ENCODE measurements around the gene RIPOR3. TPM values are rescaled to one million over a fixed set of nuclear protein-coding genes. Genes with fewer than 3 reads are reported as not detected.

Gene RIPOR3
- polyA plus RNA-seq, 1 of the 3 experiments (the other 2 are of a cell fraction), result 1.2 TPM

- no peak overlapping the region for H3K27ac ChIP-seq (ENCODE audit: low read depth in 2 of 2, low read length in 1 of 2)
- POLR2A ChIA-PET, result no interaction called here
- no peak for DNase-seq
- WGBS (ENCODE audit: low lambda C conversion rate), result 92% methylated on average over 11 of the region's 11 CpGs
- H3K9ac ChIP-seq, result no peak overlapping the region
- CTCF ChIA-PET, result interaction anchor here (0.8 to 1.5 kb wide), 3 partner anchors 8 to 69 kb away, joined by 3 to 5 read pairs (median 4); no protein-coding TSS in a partner anchor
- H3K4me2 ChIP-seq, result no peak overlapping the region
- H3K36me3 ChIP-seq (replicated peaks in 1 of 2; ENCODE audit: control insufficient read depth in 1 of 2, insufficient read depth in 2 of 2, low read length in 1 of 2), result peaks cover 0 to 3% of the 10 kb centered on the region in 2 experiments
- no peaks in the 10 kb centered on the region for H3K79me2 ChIP-seq (ENCODE audit: insufficient read depth)
- H4K20me1 ChIP-seq (ENCODE audit: insufficient read depth), result no peaks in the 10 kb centered on the region
- H3K9me2 ChIP-seq, result no peaks in the 10 kb centered on the region
- no peaks in the 10 kb centered on the region for H3K9me3 ChIP-seq
- H3K4me3 ChIP-seq (ENCODE audit: low read depth in 2 of 2, low read length in 1 of 2), result no peak overlapping the region
- no peaks in the 10 kb centered on the region for H3F3A ChIP-seq (replicated peaks; ENCODE audit: insufficient read depth)
- H3K4me1 ChIP-seq (ENCODE audit: control insufficient read depth in 1 of 2, insufficient read depth in 2 of 2, low read depth in 1 of 2, low read length in 1 of 2), result peaks cover 0 to 4% of the 10 kb centered on the region in 2 experiments; a peak in 1 of 4 replicates
- H3K27me3 ChIP-seq (ENCODE audit: insufficient read depth), result no peaks in the 10 kb centered on the region
- no peak overlapping the region for H2AFZ ChIP-seq (ENCODE audit: low read depth)
- no peak for TF ChIP-seq RAD21 (IDR thresholded peaks at IDR 0.05; ENCODE audit: low read length)
- TF ChIP-seq TEAD4 (IDR thresholded peaks at IDR 0.05; ENCODE audit: borderline replicate concordance, insufficient read depth), result no peak
- TF ChIP-seq RXRA (IDR thresholded peaks at IDR 0.05; ENCODE audit: borderline replicate concordance, low read depth), result no peak
- no peak for TF ChIP-seq ELF1 (IDR thresholded peaks at IDR 0.05)
- no peak for TF ChIP-seq FOXM1 (IDR thresholded peaks at IDR 0.05; ENCODE audit: low read depth)
- TF ChIP-seq PBX3 (IDR thresholded peaks at IDR 0.05), result no peak
- TF ChIP-seq GATA2 (CRISPR knock-in tag; IDR thresholded peaks at IDR 0.05), result no peak
- TF ChIP-seq NFIC (IDR thresholded peaks at IDR 0.05; ENCODE audit: borderline replicate concordance), result no peak
- no peak for TF ChIP-seq FOXJ3 (CRISPR knock-in tag; IDR thresholded peaks at IDR 0.05)
- TF ChIP-seq EP300 (IDR thresholded peaks at IDR 0.05; ENCODE audit: borderline replicate concordance in 1 of 2, low read depth in 1 of 2, low read length in 1 of 2), result no peak
- TF ChIP-seq MAX (IDR thresholded peaks at IDR 0.05; ENCODE audit: low read depth), result no peak
- no peak for TF ChIP-seq SMC3 (IDR thresholded peaks at IDR 0.05; ENCODE audit: low read depth, low read length)
- no peak for TF ChIP-seq MEF2A (IDR thresholded peaks at IDR 0.05; ENCODE audit: borderline replicate concordance, low read depth)
- no peak for TF ChIP-seq MXI1 (IDR thresholded peaks at IDR 0.05; ENCODE audit: low read depth, low read length)
Measured at GRCh38 chr20:50594231-50594590, 97.1 kb downstream of the RIPOR3 start.

- Histone ChIP-seq H3K4me3 (ENCODE audit: low read depth in 2 of 2, low read length in 1 of 2) (no peak overlapping the region), H2AFZ (ENCODE audit: low read depth) (no peak overlapping the region), H3K9ac (no peak overlapping the region), H3K4me1 (ENCODE audit: control insufficient read depth in 1 of 2, insufficient read depth in 2 of 2, low read depth in 1 of 2, low read length in 1 of 2) (peaks cover 0 to 4% of the 10 kb centered on the region in 2 experiments; a peak in 1 of 4 replicates), H3K9me3 (no peaks in the 10 kb centered on the region), H3K27me3 (ENCODE audit: insufficient read depth) (no peaks in the 10 kb centered on the region), H3K27ac (ENCODE audit: low read depth in 2 of 2, low read length in 1 of 2) (no peak overlapping the region), H3K9me2 (no peaks in the 10 kb centered on the region), H3K36me3 (replicated peaks in 1 of 2; ENCODE audit: control insufficient read depth in 1 of 2, insufficient read depth in 2 of 2, low read length in 1 of 2) (peaks cover 0 to 3% of the 10 kb centered on the region in 2 experiments), H4K20me1 (ENCODE audit: insufficient read depth) (no peaks in the 10 kb centered on the region), H3F3A (replicated peaks; ENCODE audit: insufficient read depth) (no peaks in the 10 kb centered on the region), H3K4me2 (no peak overlapping the region), H3K79me2 (ENCODE audit: insufficient read depth) (no peaks in the 10 kb centered on the region)
- no peak for DNase-seq
- ChIA-PET POLR2A (no interaction called here), CTCF (interaction anchor here (0.9 to 1.6 kb wide), 6 partner anchors 14 to 156 kb away, joined by 3 to 5 read pairs (median 4); no protein-coding TSS in a partner anchor)
- 100% methylated on average over 4 of the region's 9 CpGs for WGBS (ENCODE audit: low lambda C conversion rate)
- TF ChIP-seq POLR2AphosphoS5 (IDR thresholded peaks at IDR 0.05; ENCODE audit: low read depth, low read length), result no peak
- TF ChIP-seq SMC3 (IDR thresholded peaks at IDR 0.05; ENCODE audit: low read depth, low read length), result no peak
- no peak for TF ChIP-seq GABPA (IDR thresholded peaks at IDR 0.05; ENCODE audit: low read depth)
- TF ChIP-seq IRF3 (IDR thresholded peaks at IDR 0.05; ENCODE audit: low read depth, low read length), result no peak
- TF ChIP-seq MAX (IDR thresholded peaks at IDR 0.05; ENCODE audit: low read depth), result no peak
- TF ChIP-seq RAD21 (IDR thresholded peaks at IDR 0.05; ENCODE audit: low read length), result no peak
- no peak for TF ChIP-seq NFIC (IDR thresholded peaks at IDR 0.05; ENCODE audit: borderline replicate concordance)
- TF ChIP-seq FOXJ3 (CRISPR knock-in tag; IDR thresholded peaks at IDR 0.05), result no peak
- no peak for TF ChIP-seq SIN3A (IDR thresholded peaks at IDR 0.05; ENCODE audit: borderline replicate concordance, low read depth, low read length)
- TF ChIP-seq TCF12 (IDR thresholded peaks at IDR 0.05), result no peak
- no peak for TF ChIP-seq USF1 (IDR thresholded peaks at IDR 0.05; ENCODE audit: borderline replicate concordance, low read depth)
- TF ChIP-seq JUND (IDR thresholded peaks at IDR 0.05), result no peak
- TF ChIP-seq RXRA (IDR thresholded peaks at IDR 0.05; ENCODE audit: borderline replicate concordance, low read depth), result no peak
- TF ChIP-seq FOXM1 (IDR thresholded peaks at IDR 0.05; ENCODE audit: low read depth), result no peak
- no peak for TF ChIP-seq EZH2phosphoT487 (IDR thresholded peaks at IDR 0.05; ENCODE audit: borderline replicate concordance, low read depth)
- TF ChIP-seq ELF1 (IDR thresholded peaks at IDR 0.05), result no peak
- TF ChIP-seq ZBTB33 (IDR thresholded peaks at IDR 0.05; ENCODE audit: borderline replicate concordance, low read depth), result no peak
- no peak for TF ChIP-seq NRF1 (IDR thresholded peaks at IDR 0.05; ENCODE audit: low read depth, low read length)
Measured at GRCh38 chr20:50593005-50593335, 98.4 kb downstream of the RIPOR3 start.

Measured in SK-N-SH (cell line).